ENCODE measurements around the gene LDLRAP1. TPM values are rescaled to one million over a fixed set of nuclear protein-coding genes. Genes with fewer than 3 reads are reported as not detected.

LDLRAP1 gene
- total and polyA plus RNA-seq, 2 of the 4 experiments (the other 2 are of a cell fraction) = 4.5 to 14.4 TPM

GRCh38 chr1:25570798-25571521 is 27.6 kb downstream of the LDLRAP1 start:
- H3K14ac ChIP-seq (replicated peaks; ENCODE audit: low read depth, low read length) = no peak overlapping the region
- no peak overlapping the region for H3K4me2 ChIP-seq (ENCODE audit: low read depth, low read length)
- H3K27ac ChIP-seq (ENCODE audit: insufficient read depth, low read length) = no peak overlapping the region
- in situ Hi-C loops (cut with MboI; ENCODE audit: low sequenced_read_pairs) = no loop called here
- H3K4me3 ChIP-seq (ENCODE audit: insufficient read depth, low read depth, low read length) = no peak overlapping the region
- H3K36me3 ChIP-seq (ENCODE audit: control insufficient read depth, insufficient read depth, low read length) = no peaks in the 10 kb centered on the region
- H3K9ac ChIP-seq (ENCODE audit: low read depth, low read length) = no peak overlapping the region
- no peak overlapping the region for H3K4ac ChIP-seq (ENCODE audit: low read depth, low read length)
- WGBS, 2 experiments (ENCODE audit: extremely low coverage in 2 of 2, insufficient read length in 1 of 2) = no CpG with 5 or more reads among the region's 12 CpGs
- peaks cover 31% of the 10 kb centered on the region for H3K4me1 ChIP-seq (ENCODE audit: control insufficient read depth, insufficient read depth, low read length)
- H3K27me3 ChIP-seq (ENCODE audit: control insufficient read depth, insufficient read depth, low read length) = no peaks in the 10 kb centered on the region
- CTCF ChIA-PET = no interaction called here
- no peak overlapping the region for H2BK15ac ChIP-seq (ENCODE audit: low read depth, low read length)
- DNase-seq (no peak), ATAC-seq (ENCODE audit: low read depth) (no peak)
- no peak overlapping the region for H2BK5ac ChIP-seq (ENCODE audit: low read depth, low read length, poor library complexity, severe bottlenecking)
- H3K56ac ChIP-seq (ENCODE audit: extremely low read depth, insufficient read depth, low read length) = no peak overlapping the region
- H3K9me3 ChIP-seq (ENCODE audit: control insufficient read depth, insufficient read depth, low read length) = no peaks in the 10 kb centered on the region
- dilution Hi-C loops (cut with HindIII; ENCODE audit: low sequenced_read_pairs, unreplicated experiment) = no loop called here
- POLR2A ChIA-PET (ENCODE audit: unreplicated experiment) = interaction anchor here (0.5 kb wide), 1 partner anchor 1297 kb away, joined by 3 read pairs; no protein-coding TSS in a partner anchor
- H3K79me1 ChIP-seq (ENCODE audit: low read depth in 1 of 2, low read length in 2 of 2) = peaks cover 0 to 9% of the 10 kb centered on the region in 2 experiments; a peak in 2 of 4 replicates
- no peak overlapping the region for H3K18ac ChIP-seq (ENCODE audit: low read depth, low read length)
- no peak overlapping the region for H2BK120ac ChIP-seq (ENCODE audit: low read depth, low read length)
- intact Hi-C loops (cut with micrococcal nuclease) = no loop called here
- no TSS peak for BruUV-seq (replicated peaks)
- no peaks in the 10 kb centered on the region for H4K20me1 ChIP-seq (ENCODE audit: insufficient read depth, low read length)
- H3K9me1 ChIP-seq (ENCODE audit: insufficient read depth, low read length) = peaks cover 13% of the 10 kb centered on the region
- H4K8ac ChIP-seq (ENCODE audit: low read depth in 2 of 2, low read length in 2 of 2) = no peak overlapping the region
- H3K23ac ChIP-seq (ENCODE audit: low read depth, low read length) = no peak overlapping the region
- no peak overlapping the region for H2BK20ac ChIP-seq (ENCODE audit: low read depth, low read length)
- H4K5ac ChIP-seq (ENCODE audit: low read depth, low read length) = no peak overlapping the region
- TF ChIP-seq CEBPB (IDR thresholded peaks at IDR 0.05; ENCODE audit: low read depth, low read length) (no peak), FOS (IDR thresholded peaks at IDR 0.05; ENCODE audit: low read depth, low read length) (no peak), ELK1 (IDR thresholded peaks at IDR 0.05; ENCODE audit: borderline replicate concordance, low read depth, low read length) (no peak), RCOR1 (IDR thresholded peaks at IDR 0.05; ENCODE audit: insufficient replicate concordance, low read length) (no peak), MAZ (IDR thresholded peaks at IDR 0.05; ENCODE audit: borderline replicate concordance, low read depth, low read length) (no peak), BHLHE40 (IDR thresholded peaks at IDR 0.05; ENCODE audit: low read depth, low read length) (no peak), NFE2L2 (IDR thresholded peaks at IDR 0.05; ENCODE audit: low read depth, low read length) (no peak), POLR2A (IDR thresholded peaks at IDR 0.05; ENCODE audit: low read depth, low read length) (no peak), CTCF (conservative IDR thresholded peaks at IDR 0.05; ENCODE audit: low read depth, low read length) (no peak), CHD1 (IDR thresholded peaks at IDR 0.05; ENCODE audit: low read depth, low read length) (no peak), MXI1 (IDR thresholded peaks at IDR 0.05; ENCODE audit: borderline replicate concordance, low read depth, low read length) (no peak), SMC3 (IDR thresholded peaks at IDR 0.05; ENCODE audit: low read depth, low read length) (no peak), USF2 (IDR thresholded peaks at IDR 0.05; ENCODE audit: low read depth, low read length) (no peak), RFX5 (IDR thresholded peaks at IDR 0.05; ENCODE audit: low read depth, low read length) (no peak), RAD21 (IDR thresholded peaks at IDR 0.05; ENCODE audit: low read length) (no peak), MAFK (IDR thresholded peaks at IDR 0.05; ENCODE audit: low read depth, low read length) (no peak)
- H4K91ac ChIP-seq (ENCODE audit: insufficient read depth, low read depth, low read length) = no peak overlapping the region
- 0 out of 2 replicates have a peak overlapping the region, but pooled peaks have one; percentile 20 for H2AK5ac ChIP-seq (ENCODE audit: low read depth, low read length)
- no peak overlapping the region for H2AK9ac ChIP-seq (replicated peaks; ENCODE audit: low read depth, low read length, poor library complexity)
- no peak overlapping the region for H2AFZ ChIP-seq (replicated peaks; ENCODE audit: low read length, poor library complexity)
